ENCODE results near the gene NELFA.

NELFA gene

DNA sequence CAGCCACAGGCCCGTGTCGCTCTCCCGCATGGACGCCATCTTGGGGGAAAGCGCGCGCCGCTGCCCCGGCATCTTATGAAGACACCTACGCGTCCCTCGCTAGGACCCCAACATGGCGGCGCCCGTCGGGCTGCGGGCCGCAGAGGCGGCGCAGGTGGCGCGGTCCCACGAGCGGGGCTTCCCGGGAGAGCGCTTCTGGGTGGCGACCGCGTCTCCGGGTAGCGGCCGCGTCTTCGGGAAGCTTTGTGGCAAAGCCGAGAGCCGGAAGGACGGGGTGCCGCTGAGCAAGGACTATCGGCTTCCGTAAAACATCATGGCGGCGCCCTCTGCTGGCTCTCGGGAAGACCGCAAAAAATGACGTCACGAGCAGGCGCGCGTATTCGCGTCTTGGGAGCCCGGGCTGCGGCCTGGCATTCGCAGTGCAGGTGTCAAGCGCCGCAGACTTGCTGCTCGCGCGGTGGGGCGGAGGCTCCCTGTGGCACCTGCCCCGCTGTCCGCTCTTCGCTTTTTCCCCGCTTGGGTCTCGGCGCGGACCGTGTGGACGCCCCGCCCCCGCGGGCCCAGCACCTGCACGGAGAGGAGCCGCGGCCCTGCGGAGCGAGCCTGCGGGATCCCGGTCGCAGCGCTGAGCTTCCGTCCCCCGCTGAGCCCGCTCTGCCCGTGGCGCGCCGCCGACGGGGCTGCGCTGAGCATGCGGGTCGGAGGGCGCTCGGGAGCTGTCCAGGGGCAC is at the start of gene NELFA:
NELFA (minus strand) TSS at position 54 of the 730 bp plus-strand sequence; CDS start at position 39, 15 bp downstream.
- Histone ChIP-seq H3K4me3 (ENCODE audit: low read length) (peak within 1 kb of the TSS; percentile 96), H3K4me1 (ENCODE audit: control insufficient read depth, low read depth, low read length) (peaks cover 4% of the 10 kb centered on the region), H3K36me3 (ENCODE audit: control insufficient read depth, low read depth, low read length) (peaks cover 16% of the 10 kb centered on the region), H3K9ac (ENCODE audit: low read length) (peak within 1 kb of the TSS; percentile 94), H3K27ac (ENCODE audit: low read length) (peak within 1 kb of the TSS; percentile 98), H3K9me3 (ENCODE audit: control insufficient read depth, low read depth, low read length) (no peaks in the 10 kb centered on the region), H3K27me3 (ENCODE audit: control insufficient read depth, insufficient read depth, low read length) (peaks cover 14% of the 10 kb centered on the region)

DNA sequence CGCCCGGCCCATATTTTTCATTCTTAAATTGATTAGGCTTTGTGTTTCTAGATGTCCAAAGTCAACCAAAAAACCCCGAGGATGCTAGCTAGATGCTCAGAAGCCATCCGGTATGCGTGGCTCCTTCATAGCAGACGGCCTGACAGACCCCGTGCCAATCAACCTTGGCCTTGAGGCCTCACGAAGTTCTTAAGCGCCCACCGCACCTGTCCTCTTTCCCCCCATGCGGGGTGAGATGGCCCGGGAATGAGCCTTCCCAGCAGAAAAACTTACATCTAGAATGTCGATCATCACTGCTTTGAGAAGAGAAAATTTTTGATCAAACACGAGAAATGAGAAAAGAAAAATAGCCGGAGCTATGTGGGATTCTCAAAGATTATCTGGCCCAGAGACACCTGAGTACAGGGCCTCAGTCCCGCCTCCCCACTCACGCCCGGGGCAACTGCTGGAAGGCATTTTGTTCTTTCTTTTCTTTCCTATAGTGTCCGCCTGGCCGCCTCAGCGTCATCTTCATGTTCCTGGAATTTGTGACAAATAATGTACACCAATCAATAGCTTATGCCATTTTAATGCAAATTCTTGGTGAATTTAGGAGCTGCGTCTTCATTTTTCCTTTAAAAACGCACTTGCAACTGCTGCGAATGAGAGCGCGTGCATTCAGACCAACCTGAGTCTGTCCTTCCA is 48.8 kb upstream of the NELFA start:
- Histone ChIP-seq H3K36me3 (ENCODE audit: control insufficient read depth, low read depth, low read length) (no peaks in the 10 kb centered on the region), H3K9me3 (ENCODE audit: control insufficient read depth, low read depth, low read length) (no peaks in the 10 kb centered on the region), H3K27ac (ENCODE audit: low read length) (no peak overlapping the region), H3K4me3 (ENCODE audit: low read length) (no peak overlapping the region), H3K9ac (ENCODE audit: low read length) (no peak overlapping the region), H3K4me1 (ENCODE audit: control insufficient read depth, low read depth, low read length) (no peaks in the 10 kb centered on the region), H3K27me3 (ENCODE audit: control insufficient read depth, insufficient read depth, low read length) (peaks cover 62% of the 10 kb centered on the region)

DNA sequence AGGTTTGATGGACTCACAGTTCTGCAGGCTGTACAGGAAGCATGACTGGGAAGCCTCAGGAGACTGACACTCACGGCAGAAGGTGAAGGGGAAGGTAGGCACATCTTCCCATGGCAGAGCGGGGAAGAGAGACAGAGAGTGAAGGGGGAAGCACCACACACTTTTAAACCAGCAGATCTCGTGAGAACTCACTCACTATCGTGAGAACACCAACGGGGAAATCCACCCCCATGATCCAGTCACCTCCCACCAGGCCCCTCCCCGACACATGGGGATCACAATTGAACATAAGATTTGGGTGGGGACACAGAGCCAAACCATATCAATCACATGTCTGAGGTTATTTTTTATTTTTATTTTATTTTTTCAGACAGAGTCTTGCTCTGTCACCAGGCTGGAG is 45.4 kb upstream of the NELFA start:
- Histone ChIP-seq H3K4me1 (ENCODE audit: control insufficient read depth, low read depth, low read length) (peaks cover 7% of the 10 kb centered on the region), H3K36me3 (ENCODE audit: control insufficient read depth, low read depth, low read length) (no peaks in the 10 kb centered on the region), H3K9ac (ENCODE audit: low read length) (no peak overlapping the region), H3K4me3 (ENCODE audit: low read length) (no peak overlapping the region), H3K27me3 (ENCODE audit: control insufficient read depth, insufficient read depth, low read length) (peaks cover 36% of the 10 kb centered on the region), H3K9me3 (ENCODE audit: control insufficient read depth, low read depth, low read length) (no peaks in the 10 kb centered on the region), H3K27ac (ENCODE audit: low read length) (no peak overlapping the region)

DNA sequence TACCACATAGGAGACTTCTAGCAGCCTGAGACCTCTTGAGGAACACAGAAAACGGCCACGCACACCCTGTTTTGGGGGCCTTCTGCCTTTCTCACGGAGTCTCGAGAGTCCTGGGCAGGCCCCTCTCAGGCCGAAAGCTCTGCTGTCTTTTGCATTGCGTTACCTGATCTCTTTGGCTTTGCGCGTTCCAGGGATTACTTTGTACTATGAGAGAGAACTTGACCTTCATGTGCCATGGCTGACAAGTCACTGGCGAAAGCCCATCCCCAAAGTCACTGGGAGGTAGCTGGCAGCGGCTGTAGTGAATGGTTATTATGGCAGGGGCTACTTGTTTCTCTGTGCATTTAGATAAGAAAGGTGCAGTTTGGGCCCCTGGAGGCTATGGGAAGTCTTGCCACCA is 42.3 kb upstream of the NELFA start:
- no peak overlapping the region for H3K27ac ChIP-seq (ENCODE audit: low read length)
- peaks cover 7% of the 10 kb centered on the region for H3K4me1 ChIP-seq (ENCODE audit: control insufficient read depth, low read depth, low read length)
- no peaks in the 10 kb centered on the region for H3K36me3 ChIP-seq (ENCODE audit: control insufficient read depth, low read depth, low read length)
- no peak overlapping the region for H3K4me3 ChIP-seq (ENCODE audit: low read length)
- H3K27me3 ChIP-seq (ENCODE audit: control insufficient read depth, insufficient read depth, low read length), result peaks cover 12% of the 10 kb centered on the region
- no peak overlapping the region for H3K9ac ChIP-seq (ENCODE audit: low read length)
- H3K9me3 ChIP-seq (ENCODE audit: control insufficient read depth, low read depth, low read length), result no peaks in the 10 kb centered on the region

DNA sequence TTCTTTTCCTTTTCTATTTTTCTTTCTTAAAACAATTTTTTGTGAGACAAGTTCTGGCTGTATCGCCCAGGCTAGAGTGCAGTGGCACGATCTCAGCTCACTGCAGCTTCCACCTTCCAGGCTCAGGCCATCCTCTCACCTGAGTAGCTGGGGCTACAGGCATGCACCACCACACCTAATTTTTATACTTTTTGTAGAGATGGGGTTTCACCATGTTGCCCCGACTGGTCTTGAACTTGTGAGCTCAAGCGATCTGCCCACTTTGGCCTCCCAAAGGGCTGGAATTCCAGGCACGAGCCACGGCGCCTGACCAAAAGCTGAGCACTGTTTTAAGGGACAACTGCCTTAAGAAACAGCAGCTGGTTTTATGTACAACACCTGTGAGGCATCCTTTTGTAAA is 41.0 kb upstream of the NELFA start:
- Histone ChIP-seq H3K4me1 (ENCODE audit: control insufficient read depth, low read depth, low read length) (peaks cover 7% of the 10 kb centered on the region), H3K27ac (ENCODE audit: low read length) (no peak overlapping the region), H3K9me3 (ENCODE audit: control insufficient read depth, low read depth, low read length) (no peaks in the 10 kb centered on the region), H3K9ac (ENCODE audit: low read length) (no peak overlapping the region), H3K4me3 (ENCODE audit: low read length) (no peak overlapping the region), H3K36me3 (ENCODE audit: control insufficient read depth, low read depth, low read length) (no peaks in the 10 kb centered on the region), H3K27me3 (ENCODE audit: control insufficient read depth, insufficient read depth, low read length) (peaks cover 4% of the 10 kb centered on the region)

DNA sequence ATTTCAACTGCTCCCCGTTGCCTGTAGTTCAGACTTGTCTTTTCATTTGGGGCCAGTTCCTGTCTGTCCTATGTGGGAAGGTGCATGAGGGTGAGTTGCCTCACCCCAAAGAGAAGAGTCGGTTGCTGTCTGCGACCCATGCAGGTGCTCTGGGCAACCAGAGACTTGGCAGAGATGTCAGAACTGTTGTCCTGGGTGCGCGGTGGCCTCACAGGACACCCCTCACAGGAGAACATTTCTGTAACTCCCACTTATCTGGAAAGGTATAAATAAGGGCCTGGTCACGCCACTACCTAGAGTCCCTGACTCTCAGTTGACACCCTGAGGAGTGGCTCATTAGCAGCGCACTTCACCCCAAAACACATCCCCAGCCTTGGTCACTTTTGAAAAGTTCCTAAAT is 40.6 kb upstream of the NELFA start:
- no peak overlapping the region for H3K4me3 ChIP-seq (ENCODE audit: low read length)
- H3K9ac ChIP-seq (ENCODE audit: low read length), result no peak overlapping the region
- H3K4me1 ChIP-seq (ENCODE audit: control insufficient read depth, low read depth, low read length), result peaks cover 7% of the 10 kb centered on the region
- H3K9me3 ChIP-seq (ENCODE audit: control insufficient read depth, low read depth, low read length), result no peaks in the 10 kb centered on the region
- H3K27me3 ChIP-seq (ENCODE audit: control insufficient read depth, insufficient read depth, low read length), result peaks cover 4% of the 10 kb centered on the region
- no peaks in the 10 kb centered on the region for H3K36me3 ChIP-seq (ENCODE audit: control insufficient read depth, low read depth, low read length)
- H3K27ac ChIP-seq (ENCODE audit: low read length), result no peak overlapping the region

DNA sequence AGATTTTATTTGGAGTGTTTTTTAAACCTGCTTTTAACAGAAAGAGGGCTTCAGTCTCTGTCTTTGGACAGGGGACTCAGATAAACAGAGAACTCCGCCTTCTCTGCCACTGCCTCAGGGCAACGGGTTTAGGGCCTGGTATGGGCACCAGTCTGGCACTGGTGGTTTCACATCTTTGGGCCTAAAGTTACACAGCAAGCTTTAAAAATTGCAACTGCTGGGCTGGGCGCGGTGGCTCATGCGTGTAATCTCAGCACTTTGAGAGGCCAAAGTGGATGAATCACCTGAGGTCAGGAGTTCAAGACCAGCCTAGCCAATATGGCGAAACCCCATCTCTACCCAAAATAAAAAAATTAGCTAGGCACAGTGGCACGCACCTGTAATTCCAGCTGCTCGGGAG is 40.1 kb upstream of the NELFA start:
- no peaks in the 10 kb centered on the region for H3K9me3 ChIP-seq (ENCODE audit: control insufficient read depth, low read depth, low read length)
- H3K9ac ChIP-seq (ENCODE audit: low read length), result no peak overlapping the region
- peaks cover 7% of the 10 kb centered on the region for H3K4me1 ChIP-seq (ENCODE audit: control insufficient read depth, low read depth, low read length)
- H3K4me3 ChIP-seq (ENCODE audit: low read length), result no peak overlapping the region
- H3K27me3 ChIP-seq (ENCODE audit: control insufficient read depth, insufficient read depth, low read length), result peaks cover 8% of the 10 kb centered on the region
- no peak overlapping the region for H3K27ac ChIP-seq (ENCODE audit: low read length)
- no peaks in the 10 kb centered on the region for H3K36me3 ChIP-seq (ENCODE audit: control insufficient read depth, low read depth, low read length)

DNA sequence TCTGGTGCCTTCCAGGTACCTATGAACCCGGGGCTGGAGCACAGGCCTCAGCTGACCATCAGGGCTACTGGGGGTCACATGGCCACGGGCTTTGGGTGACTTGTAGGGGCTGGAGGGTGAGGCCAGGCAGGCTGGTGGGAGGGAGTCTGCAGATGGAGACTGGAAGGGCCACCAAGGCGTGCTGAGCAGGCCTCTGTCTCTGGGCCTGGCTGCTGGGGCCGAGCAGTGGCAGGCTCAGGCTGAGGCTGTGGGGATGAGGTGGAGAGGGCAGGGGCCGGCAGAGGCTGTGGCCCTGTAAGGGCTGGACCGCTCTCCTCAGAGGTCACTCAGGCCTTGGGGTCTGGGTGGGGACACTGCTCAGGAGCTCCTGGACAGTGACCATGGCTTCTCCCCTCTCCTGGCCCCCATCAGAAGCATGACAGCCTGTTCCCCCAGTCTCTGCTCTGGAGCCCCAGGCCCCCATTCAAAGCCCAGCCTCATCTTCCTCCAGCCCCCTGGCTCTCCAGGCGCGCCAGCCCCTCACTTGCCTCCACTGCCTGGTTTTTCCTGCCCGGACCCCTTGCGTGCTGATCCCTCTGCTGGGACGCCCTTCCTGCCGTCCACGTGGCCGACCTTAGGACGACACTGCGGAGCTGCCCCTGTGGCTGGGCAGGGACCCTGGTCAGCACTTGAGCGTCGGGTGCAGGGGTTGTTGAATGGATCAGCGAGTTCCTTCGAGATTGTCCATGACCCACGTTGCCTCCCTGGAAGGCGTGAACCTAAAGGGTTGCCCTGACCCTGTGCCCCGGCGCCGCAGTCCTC is 39.2 kb upstream of the NELFA start:
- peaks cover 16% of the 10 kb centered on the region for H3K27me3 ChIP-seq (ENCODE audit: control insufficient read depth, insufficient read depth, low read length)
- no peaks in the 10 kb centered on the region for H3K36me3 ChIP-seq (ENCODE audit: control insufficient read depth, low read depth, low read length)
- no peaks in the 10 kb centered on the region for H3K9me3 ChIP-seq (ENCODE audit: control insufficient read depth, low read depth, low read length)
- no peak overlapping the region for H3K27ac ChIP-seq (ENCODE audit: low read length)
- no peak overlapping the region for H3K9ac ChIP-seq (ENCODE audit: low read length)
- peaks cover 7% of the 10 kb centered on the region for H3K4me1 ChIP-seq (ENCODE audit: control insufficient read depth, low read depth, low read length)
- H3K4me3 ChIP-seq (ENCODE audit: low read length), result no peak overlapping the region

DNA sequence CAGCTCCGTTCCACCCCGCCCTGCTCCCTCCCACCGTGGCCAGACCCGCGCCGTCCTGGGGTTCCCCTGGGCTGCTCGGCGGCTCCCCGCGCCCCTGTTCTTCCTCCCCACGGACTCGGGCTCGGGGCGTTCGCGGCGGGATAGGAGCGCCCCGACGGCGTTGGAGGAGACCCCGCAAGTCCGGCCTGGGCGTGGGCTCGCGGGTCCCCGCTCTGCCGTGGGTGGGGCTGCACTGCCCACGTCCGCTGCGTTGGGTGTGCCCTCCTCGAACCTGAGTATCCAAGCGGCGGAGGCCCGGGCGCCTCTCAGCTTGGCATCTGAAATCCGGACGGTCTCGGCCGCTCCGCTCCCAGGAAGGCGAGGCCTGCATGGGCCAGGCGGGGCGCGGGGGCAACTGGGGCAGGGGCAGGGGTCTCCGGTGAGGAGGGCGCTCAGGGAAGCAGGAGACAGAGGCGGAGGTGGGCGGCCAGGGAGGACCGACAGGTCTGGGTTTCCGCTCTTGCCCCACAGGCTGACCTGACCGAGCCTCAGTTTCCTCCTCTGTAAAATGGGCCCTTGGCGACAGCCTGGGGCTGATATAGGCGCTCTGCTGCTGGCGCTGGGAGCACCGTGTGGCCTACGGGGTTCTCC is 38.4 kb upstream of the NELFA start:
- no peak overlapping the region for H3K9ac ChIP-seq (ENCODE audit: low read length)
- no peak overlapping the region for H3K27ac ChIP-seq (ENCODE audit: low read length)
- peaks cover 7% of the 10 kb centered on the region for H3K4me1 ChIP-seq (ENCODE audit: control insufficient read depth, low read depth, low read length)
- peaks cover 23% of the 10 kb centered on the region for H3K27me3 ChIP-seq (ENCODE audit: control insufficient read depth, insufficient read depth, low read length)
- no peaks in the 10 kb centered on the region for H3K36me3 ChIP-seq (ENCODE audit: control insufficient read depth, low read depth, low read length)
- H3K4me3 ChIP-seq (ENCODE audit: low read length), result no peak overlapping the region
- no peaks in the 10 kb centered on the region for H3K9me3 ChIP-seq (ENCODE audit: control insufficient read depth, low read depth, low read length)

DNA sequence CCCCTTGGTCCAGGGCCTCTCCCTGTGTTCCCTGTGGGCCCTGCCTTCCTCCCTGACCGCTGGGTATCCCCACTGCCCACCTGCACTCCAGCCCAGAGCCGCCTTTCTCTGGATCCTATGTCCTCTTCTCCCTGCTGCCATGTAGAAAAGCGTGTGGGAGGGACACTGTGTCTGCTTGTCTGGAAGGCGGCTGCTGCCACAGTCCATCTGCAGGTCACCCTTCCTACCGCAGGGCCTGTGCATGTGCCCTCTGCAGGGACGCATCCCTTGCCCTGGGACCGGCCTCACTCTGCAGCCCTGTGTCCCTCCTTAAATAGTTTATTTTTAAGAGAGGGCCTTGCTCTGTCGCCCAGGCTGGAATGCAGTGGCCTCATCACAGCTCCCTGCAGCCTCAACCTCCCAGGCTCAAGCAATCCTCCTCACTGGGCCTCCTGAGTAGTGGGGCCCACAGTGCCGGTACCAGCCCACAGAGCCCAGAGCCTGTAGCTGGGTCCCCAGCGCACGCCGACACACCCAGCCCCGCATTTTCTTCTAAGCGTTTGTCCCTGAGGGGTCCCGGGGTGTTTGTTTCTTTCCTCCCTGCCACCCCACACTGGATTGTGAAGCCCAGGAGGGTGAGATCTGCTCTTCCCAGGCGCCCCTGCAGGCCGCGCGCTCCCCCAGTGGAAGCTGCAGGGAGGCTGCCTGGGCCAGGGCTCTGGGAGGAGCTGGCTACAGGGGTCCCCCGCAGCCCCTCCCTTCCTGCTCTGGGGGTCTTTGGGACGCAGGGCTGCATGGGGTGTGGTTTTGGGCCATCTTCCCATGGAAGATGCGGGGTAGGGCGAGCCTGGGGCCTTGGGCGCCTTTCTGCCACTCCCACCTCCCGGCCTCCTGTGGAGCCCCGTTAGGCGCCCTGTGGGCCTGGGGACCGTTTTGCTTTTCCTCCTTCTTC is 37.5 kb upstream of the NELFA start:
- H3K4me1 ChIP-seq (ENCODE audit: control insufficient read depth, low read depth, low read length), result peaks cover 3% of the 10 kb centered on the region
- H3K27me3 ChIP-seq (ENCODE audit: control insufficient read depth, insufficient read depth, low read length), result peaks cover 27% of the 10 kb centered on the region
- no peak overlapping the region for H3K27ac ChIP-seq (ENCODE audit: low read length)
- H3K9me3 ChIP-seq (ENCODE audit: control insufficient read depth, low read depth, low read length), result no peaks in the 10 kb centered on the region
- no peaks in the 10 kb centered on the region for H3K36me3 ChIP-seq (ENCODE audit: control insufficient read depth, low read depth, low read length)
- H3K4me3 ChIP-seq (ENCODE audit: low read length), result no peak overlapping the region
- no peak overlapping the region for H3K9ac ChIP-seq (ENCODE audit: low read length)
